H9 (cell line): ENCODE measurements around the gene HCFC2. TPM values are rescaled to one million over a fixed set of nuclear protein-coding genes. Genes with fewer than 3 reads are reported as not detected.

Source experiments
- DNase-seq: peaks from one replicate; pipeline ENCODE4 v3.0.0-alpha.2; 2017
- H2AFZ ChIP-seq: one replicate; pipeline ENCODE4 v1.6.1; 2013; ENCODE audit warnings: mild to moderate bottlenecking, low read length, control low read depth, moderate library complexity
- H2AK5ac ChIP-seq: 2 replicates; pipeline ENCODE4 v1.6.1; 2013; ENCODE audit warnings: low read length, control low read depth, mixed read lengths; ENCODE audit not compliant: insufficient read length
- H2BK120ac ChIP-seq: one replicate; pipeline ENCODE4 v1.6.1; 2013; ENCODE audit warnings: low read depth, mild to moderate bottlenecking, low read length, control low read depth, inconsistent platforms; ENCODE audit not compliant: poor library complexity, severe bottlenecking
- H2BK12ac ChIP-seq: 2 replicates; pipeline ENCODE4 v1.6.1; 2013; ENCODE audit warnings: low read length, control low read depth, mixed read lengths, low read depth; ENCODE audit not compliant: insufficient read length
- H2BK15ac ChIP-seq: 2 replicates; pipeline ENCODE4 v1.6.1; 2013; ENCODE audit warnings: low read depth, low read length, control low read depth
- H2BK20ac ChIP-seq: one replicate; pipeline ENCODE4 v1.6.1; 2013; ENCODE audit warnings: low read depth, mild to moderate bottlenecking, low read length, control low read depth, inconsistent platforms; ENCODE audit not compliant: poor library complexity, severe bottlenecking
- H2BK5ac ChIP-seq: 2 replicates; pipeline ENCODE4 v1.6.1; 2013; ENCODE audit warnings: low read length, control low read depth, mixed read lengths; ENCODE audit not compliant: insufficient read length
- H3K14ac ChIP-seq: 2 replicates; pipeline ENCODE4 v1.6.1; 2013; ENCODE audit warnings: low read length, control low read depth; ENCODE audit not compliant: insufficient read depth
- H3K18ac ChIP-seq: 2 replicates; pipeline ENCODE4 v1.6.1; 2013; ENCODE audit warnings: low read depth, mild to moderate bottlenecking, mixed read lengths, low read length, control low read depth; ENCODE audit not compliant: insufficient read length
- H3K23ac ChIP-seq: 2 replicates; pipeline ENCODE4 v1.6.1; 2013; ENCODE audit warnings: low read length, control low read depth, mixed read lengths, low read depth; ENCODE audit not compliant: insufficient read length
- H3K23me2 ChIP-seq: 2 replicates; pipeline ENCODE4 v1.6.1; 2013; ENCODE audit warnings: low read depth, mild to moderate bottlenecking, mixed read lengths, low read length, control low read depth; ENCODE audit not compliant: insufficient read length, poor library complexity, severe bottlenecking
- H3K27ac ChIP-seq: 2 replicates; pipeline ENCODE4 v1.5.1; 2013; ENCODE audit warnings: low read length, control low read depth, mixed read lengths, low read depth; ENCODE audit not compliant: insufficient read length
- H3K27me3 ChIP-seq: 2 replicates; pipeline ENCODE4 v1.6.1; 2013; ENCODE audit warnings: low read length, control low read depth, inconsistent platforms; ENCODE audit not compliant: insufficient read depth
- H3K4ac ChIP-seq: 2 replicates; pipeline ENCODE4 v1.6.1; 2013; ENCODE audit warnings: low read depth, mild to moderate bottlenecking, control low read depth, inconsistent platforms, low read length, moderate library complexity
- H3K4me1 ChIP-seq: 2 replicates; pipeline ENCODE4 v1.6.1; 2013; ENCODE audit warnings: low read length, control low read depth, inconsistent platforms; ENCODE audit not compliant: insufficient read depth
- H3K4me2 ChIP-seq: 2 replicates; pipeline ENCODE4 v1.6.1; 2013; ENCODE audit warnings: low read length, control low read depth, mixed read lengths; ENCODE audit not compliant: insufficient read length, insufficient read depth
- H3K56ac ChIP-seq: 2 replicates; pipeline ENCODE4 v1.6.1; 2013; ENCODE audit warnings: low read depth, mild to moderate bottlenecking, mixed read lengths, low read length, control low read depth; ENCODE audit not compliant: insufficient read length
- H3K79me1 ChIP-seq: 2 replicates; pipeline ENCODE4 v1.6.1; 2013; ENCODE audit warnings: low read depth, mild to moderate bottlenecking, moderate library complexity, low read length, control low read depth, inconsistent platforms; ENCODE audit not compliant: insufficient read depth, poor library complexity, severe bottlenecking
- H3K79me2 ChIP-seq: 2 replicates; pipeline ENCODE4 v1.6.1; 2013; ENCODE audit warnings: low read length, control low read depth, inconsistent platforms; ENCODE audit not compliant: insufficient read depth
- H3K9ac ChIP-seq: 2 replicates; pipeline ENCODE4 v1.6.1; 2013; ENCODE audit warnings: low read length, control low read depth, mixed read lengths; ENCODE audit not compliant: insufficient read length; ENCODE audit errors: extremely low read depth
- H3K9me3 ChIP-seq: one replicate; pipeline ENCODE4 v1.6.1; 2013; ENCODE audit warnings: low read depth, low read length, inconsistent platforms; ENCODE audit not compliant: control insufficient read depth
- H3T11ph ChIP-seq: one replicate; pipeline ENCODE4 v1.6.1; 2013; ENCODE audit warnings: mild to moderate bottlenecking, low read length, control low read depth, inconsistent platforms
- H4K20me1 ChIP-seq: one replicate; pipeline ENCODE4 v1.6.1; 2013; ENCODE audit not compliant: control insufficient read depth, insufficient read length, insufficient read depth
- H4K5ac ChIP-seq: 2 replicates; pipeline ENCODE4 v1.6.1; 2013; ENCODE audit warnings: low read depth, mild to moderate bottlenecking, mixed read lengths, low read length, control low read depth; ENCODE audit not compliant: insufficient read length
- H4K8ac ChIP-seq: replicated peaks from 2 replicates; pipeline ENCODE4 v1.6.1; 2013; ENCODE audit warnings: low read length, control low read depth, mixed read lengths, low read depth; ENCODE audit not compliant: insufficient read length
- H4K91ac ChIP-seq: 2 replicates; pipeline ENCODE4 v1.6.1; 2013; ENCODE audit warnings: low read depth, mild to moderate bottlenecking, moderate library complexity, mixed read lengths, low read length, control low read depth; ENCODE audit not compliant: insufficient read length
- H3K27ac Mint-ChIP-seq, 3 experiments: 2 replicates in 2 of 3; 3 replicates in 1 of 3; pipeline ENCODE4 v1.8.0; 2020 to 2021; ENCODE audit warnings: mixed read lengths in 3 of 3, mild to moderate bottlenecking in 1 of 3, moderate library complexity in 1 of 3
- H3K27me3 Mint-ChIP-seq: 2 replicates; pipeline ENCODE4 v1.8.0; 2021; ENCODE audit warnings: low read depth, mild to moderate bottlenecking, moderate library complexity, mixed read lengths
- H3K36me3 Mint-ChIP-seq, 3 experiments: 2 replicates in 2 of 3; 3 replicates in 1 of 3; pipeline ENCODE4 v1.8.0; 2020 to 2021; ENCODE audit warnings: low read depth in 3 of 3, mixed read lengths in 3 of 3; ENCODE audit not compliant: insufficient read depth in 1 of 3
- H3K4me1 Mint-ChIP-seq, 2 experiments: 2 replicates each; pipeline ENCODE4 v1.8.0; 2020; ENCODE audit warnings: mixed read lengths in 2 of 2
- H3K4me3 Mint-ChIP-seq, 2 experiments: 2 replicates in 1 of 2; 3 replicates in 1 of 2; pipeline ENCODE4 v1.8.0; 2020 to 2021; ENCODE audit warnings: mild to moderate bottlenecking in 2 of 2, mixed read lengths in 2 of 2, moderate library complexity in 1 of 2
- H3K9me3 Mint-ChIP-seq, 2 experiments: 2 replicates in 1 of 2; 3 replicates in 1 of 2; pipeline ENCODE4 v1.8.0; 2020; ENCODE audit warnings: mild to moderate bottlenecking in 2 of 2, mixed read lengths in 2 of 2, moderate library complexity in 1 of 2
- WGBS: extraction: QIAGEN DNeasy Blood & Tissue Kit; methylation state at CpG from one replicate; pipeline ENCODE4 v1.1.7; 2013; ENCODE audit warnings: missing lambda C conversion rate, low lambda C conversion rate, mixed read lengths; ENCODE audit not compliant: insufficient read length; ENCODE audit errors: extremely low coverage; 5-methylcytosine and 5-hydroxymethylcytosine counted together
- total RNA-seq: library from RNA; stranded (reverse); gene quantifications from 2 replicates; pipeline ENCODE4 v1.2.1, GENCODE V29; 2021
- TF ChIP-seq, protein P1 (sequence below): fragments of 200-600 bp; sonication (generic); conservative IDR thresholded peaks from 3 replicates; pipeline ENCODE4 v1.8.0; 2021; ENCODE audit warnings: antibody characterized with exemption, mild to moderate bottlenecking

Gene HCFC2
- total RNA-seq, 1 experiment from 2014 or later = 1.9 TPM

DNA sequence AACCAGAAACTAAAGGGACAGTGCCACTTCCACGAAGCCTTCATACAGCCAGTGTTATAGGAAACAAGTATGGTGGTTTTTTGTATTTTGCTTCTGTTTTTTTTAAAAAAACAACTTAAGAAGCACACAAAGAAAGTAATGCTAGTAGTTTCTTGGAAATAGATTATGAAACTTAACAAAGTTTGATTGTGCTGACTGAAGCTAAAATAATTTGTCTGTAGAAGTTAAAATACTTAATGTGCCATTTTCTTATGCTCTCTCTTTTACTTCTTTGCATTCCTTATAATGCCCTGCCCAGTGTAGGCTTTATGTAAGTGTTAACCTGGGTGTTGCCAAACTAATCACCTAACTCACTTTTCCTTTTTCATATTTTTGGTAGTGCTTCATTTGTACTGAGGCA is 16.4 kb downstream of the HCFC2 start:
- WGBS = no CpG with 5 or more reads among the region's 1 CpG
- H3K27ac Mint-ChIP-seq = no peak overlapping the region

More for the DNA sequence above, 16.4 kb downstream of the HCFC2 start:
- H2BK120ac ChIP-seq = no peak overlapping the region
- H4K91ac ChIP-seq = no peak overlapping the region
- no peak overlapping the region for H2BK20ac ChIP-seq
- H4K20me1 ChIP-seq = no peaks in the 10 kb centered on the region
- no peak overlapping the region for H4K5ac ChIP-seq
- H4K8ac ChIP-seq = no peak overlapping the region
- no peak overlapping the region for H3K14ac ChIP-seq
- no peak overlapping the region for H3K56ac ChIP-seq
- H3K23me2 ChIP-seq = no peaks in the 10 kb centered on the region
- no peak overlapping the region for H2AFZ ChIP-seq
- H2BK5ac ChIP-seq = no peak overlapping the region
- H3K79me1 ChIP-seq = no peaks in the 10 kb centered on the region
- Mint-ChIP-seq H3K27me3 (no peaks in the 10 kb centered on the region), H3K4me1 (no peaks in the 10 kb centered on the region), H3K36me3 (no peaks in the 10 kb centered on the region), H3K9me3 (no peaks in the 10 kb centered on the region), H3K4me3 (no peak overlapping the region)
- no peak for DNase-seq
- no peak overlapping the region for H3K27ac ChIP-seq
- no peak overlapping the region for H3K18ac ChIP-seq
- H2BK15ac ChIP-seq = no peak overlapping the region
- H3K9me3 ChIP-seq = no peaks in the 10 kb centered on the region
- H3K79me2 ChIP-seq = no peaks in the 10 kb centered on the region
- no peak overlapping the region for H3K23ac ChIP-seq
- no peaks in the 10 kb centered on the region for H3K27me3 ChIP-seq
- no peak overlapping the region for H3K4ac ChIP-seq
- no peak overlapping the region for H2AK5ac ChIP-seq
- TF ChIP-seq, protein P1, sequence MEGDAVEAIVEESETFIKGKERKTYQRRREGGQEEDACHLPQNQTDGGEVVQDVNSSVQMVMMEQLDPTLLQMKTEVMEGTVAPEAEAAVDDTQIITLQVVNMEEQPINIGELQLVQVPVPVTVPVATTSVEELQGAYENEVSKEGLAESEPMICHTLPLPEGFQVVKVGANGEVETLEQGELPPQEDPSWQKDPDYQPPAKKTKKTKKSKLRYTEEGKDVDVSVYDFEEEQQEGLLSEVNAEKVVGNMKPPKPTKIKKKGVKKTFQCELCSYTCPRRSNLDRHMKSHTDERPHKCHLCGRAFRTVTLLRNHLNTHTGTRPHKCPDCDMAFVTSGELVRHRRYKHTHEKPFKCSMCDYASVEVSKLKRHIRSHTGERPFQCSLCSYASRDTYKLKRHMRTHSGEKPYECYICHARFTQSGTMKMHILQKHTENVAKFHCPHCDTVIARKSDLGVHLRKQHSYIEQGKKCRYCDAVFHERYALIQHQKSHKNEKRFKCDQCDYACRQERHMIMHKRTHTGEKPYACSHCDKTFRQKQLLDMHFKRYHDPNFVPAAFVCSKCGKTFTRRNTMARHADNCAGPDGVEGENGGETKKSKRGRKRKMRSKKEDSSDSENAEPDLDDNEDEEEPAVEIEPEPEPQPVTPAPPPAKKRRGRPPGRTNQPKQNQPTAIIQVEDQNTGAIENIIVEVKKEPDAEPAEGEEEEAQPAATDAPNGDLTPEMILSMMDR = no peak
- no peak overlapping the region for H3K9ac ChIP-seq
- no peaks in the 10 kb centered on the region for H3K4me1 ChIP-seq
- no peak overlapping the region for H3K4me2 ChIP-seq
- H3T11ph ChIP-seq = no peak overlapping the region
- H2BK12ac ChIP-seq = no peak overlapping the region
